GM19023 (cell line): ENCODE data around the gene THSD4.
"Not testable (repeated sequence)": the region's sequence is repeated elsewhere in the genome, so short reads cannot be mapped to it uniquely, and the experiment has no call there.

Experiments used
- ATAC-seq: cut with Tn5 transposase; IDR thresholded peaks from one replicate; pipeline ENCODE4 v1.9.1; 2021; ENCODE audit warnings: mild to moderate bottlenecking, moderate library complexity; ENCODE audit not compliant: unreplicated experiment

THSD4 gene

GRCh38 chr15:71411538-71412482 is 296.5 kb downstream of the THSD4 start:
- ATAC-seq = no peak

GRCh38 chr15:71413419-71413818 is 298.1 kb downstream of the THSD4 start:
- ATAC-seq = no peak

GRCh38 chr15:71414853-71415252 is 299.6 kb downstream of the THSD4 start:
- no peak for ATAC-seq

GRCh38 chr15:71422530-71423259 is 307.4 kb downstream of the THSD4 start:
- no peak for ATAC-seq

GRCh38 chr15:71424765-71425164 is 309.5 kb downstream of the THSD4 start:
- ATAC-seq = no peak

GRCh38 chr15:71425388-71425787 is 310.1 kb downstream of the THSD4 start:
- no peak for ATAC-seq

GRCh38 chr15:71426792-71427191 is 311.5 kb downstream of the THSD4 start:
- ATAC-seq = no peak

- ATAC-seq = no peak
Observed at GRCh38 chr15:71430782-71431181, 315.5 kb downstream of the THSD4 start.

- no peak for ATAC-seq
Observed at GRCh38 chr15:71431343-71432336, 316.4 kb downstream of the THSD4 start.

- ATAC-seq = no peak
Observed at GRCh38 chr15:71433402-71433801, 318.1 kb downstream of the THSD4 start.

- no peak for ATAC-seq
Observed at GRCh38 chr15:71434774-71435173, 319.5 kb downstream of the THSD4 start.

GRCh38 chr15:71435552-71435951 is 320.3 kb downstream of the THSD4 start:
- ATAC-seq = no peak

GRCh38 chr15:71436854-71437253 is 321.6 kb downstream of the THSD4 start:
- ATAC-seq = no peak

GRCh38 chr15:71437404-71437803 is 322.1 kb downstream of the THSD4 start:
- ATAC-seq = no peak

GRCh38 chr15:71437919-71438318 is 322.6 kb downstream of the THSD4 start:
- ATAC-seq = no peak

- not testable (repeated sequence) for ATAC-seq
Observed at GRCh38 chr15:71439478-71439877, 324.2 kb downstream of the THSD4 start.

GRCh38 chr15:71440489-71441110 is 325.3 kb downstream of the THSD4 start:
- ATAC-seq = no peak

- no peak for ATAC-seq
Observed at GRCh38 chr15:71443538-71443937, 328.3 kb downstream of the THSD4 start.

- no peak for ATAC-seq
Observed at GRCh38 chr15:71444032-71444810, 328.9 kb downstream of the THSD4 start.
